MCF 10A (cell line): Measurements from ENCODE around the gene ZNF148. TPM values are rescaled to one million over a fixed set of nuclear protein-coding genes. Genes with fewer than 3 reads are reported as not detected.

Source experiments
- BruUV-seq: library from RNA; stranded (reverse); fragments of 400-500 nt; replicated peaks from 2 replicates; lab custom pipeline; 2021; lab: Mats Ljungman, UMichigan
- CTCF ChIA-PET: fragments of 300-600 bp; sonication (Branson Sonifier 250); formaldehyde crosslinking; extraction: SDS; loops from one replicate; lab custom pipeline; 2021; ENCODE audit warnings: antibody characterized with exemption, inconsistent platforms; lab: Yijun Ruan, JAX
- POLR2A ChIA-PET: fragments of 300-600, 350-650 bp; sonication (Branson Sonifier 250); formaldehyde crosslinking; extraction: SDS; loops from one replicate; lab custom pipeline; 2020; ENCODE audit warnings: antibody characterized with exemption, inconsistent platforms; lab: Yijun Ruan, JAX
- DNase-seq: peaks from one replicate; pipeline ENCODE4 v3.0.0-alpha.2; 2018; ENCODE audit not compliant: unreplicated experiment
- H3K27ac Mint-ChIP-seq: one replicate; pipeline ENCODE4 v1.8.0; 2022; ENCODE audit warnings: mild to moderate bottlenecking, low read depth, mixed read lengths; ENCODE audit not compliant: unreplicated experiment
- H3K27me3 Mint-ChIP-seq: one replicate; pipeline ENCODE4 v1.8.0; 2022; ENCODE audit warnings: mixed read lengths; ENCODE audit not compliant: insufficient read depth, unreplicated experiment
- H3K36me3 Mint-ChIP-seq: one replicate; pipeline ENCODE4 v1.8.0; 2022; ENCODE audit warnings: mild to moderate bottlenecking, moderate library complexity, mixed read lengths; ENCODE audit not compliant: insufficient read depth, unreplicated experiment
- H3K4me1 Mint-ChIP-seq: one replicate; pipeline ENCODE4 v1.8.0; 2022; ENCODE audit warnings: mixed read lengths; ENCODE audit not compliant: insufficient read depth, unreplicated experiment
- H3K4me3 Mint-ChIP-seq: one replicate; pipeline ENCODE4 v1.8.0; 2022; ENCODE audit warnings: mild to moderate bottlenecking, moderate library complexity, mixed read lengths; ENCODE audit not compliant: unreplicated experiment
- H3K9me3 Mint-ChIP-seq: one replicate; pipeline ENCODE4 v1.8.0; 2022; ENCODE audit warnings: mixed read lengths; ENCODE audit not compliant: unreplicated experiment
- CTCF ChIP-seq: fragments of 200-600 bp; IDR thresholded peaks from one replicate; pipeline ENCODE4 v1.8.0; 2022; ENCODE audit warnings: antibody characterized with exemption, mild to moderate bottlenecking; ENCODE audit not compliant: unreplicated experiment
- intact Hi-C: fragments of 100-400 bp; cut with micrococcal nuclease; formaldehyde crosslinking; loops from 2 replicates; pipeline ENCODE4 v1.14.1; 2022
- total RNA-seq: library from RNA; stranded (reverse); gene quantifications from 2 replicates; pipeline ENCODE4 v1.2.3, GENCODE V29; 2022

The ZNF148 gene
- total RNA-seq, 1 experiment from 2014 or later: 35.2 TPM

DNA sequence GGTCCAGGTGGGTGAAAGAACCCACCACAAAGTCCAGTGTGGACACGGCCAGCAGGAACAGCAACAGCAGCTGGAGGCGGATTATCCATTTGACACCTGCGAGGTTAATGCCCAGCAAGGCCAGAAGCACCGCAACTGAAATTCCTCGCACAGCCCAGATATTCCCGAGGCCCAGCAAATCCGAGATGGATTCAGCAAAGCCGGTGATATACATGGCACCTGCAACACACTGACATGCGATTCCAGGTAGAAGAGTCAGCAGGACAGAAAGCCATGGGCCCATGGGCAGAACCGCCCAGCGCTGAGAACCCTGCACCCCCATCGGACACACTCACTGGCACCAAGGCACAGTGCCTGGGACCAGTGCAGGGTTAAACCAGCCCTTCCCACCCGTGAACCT lies 197.4 kb downstream of the ZNF148 start:
- Mint-ChIP-seq H3K27ac (no peak overlapping the region), H3K36me3 (peaks cover 13% of the 10 kb centered on the region), H3K27me3 (no peaks in the 10 kb centered on the region), H3K4me1 (no peaks in the 10 kb centered on the region), H3K4me3 (no peak overlapping the region), H3K9me3 (peaks cover 9% of the 10 kb centered on the region)
- ChIA-PET POLR2A (no interaction called here), CTCF (no interaction called here)
- no peak for TF ChIP-seq CTCF
- intact Hi-C loops: no loop called here
- DNase-seq: no peak
- BruUV-seq: no TSS peak

Other genes with a start within 250 kb of the ZNF148 start
- gene SLC12A8, start 162.6 kb downstream of the ZNF148 start, total RNA-seq: 8.5 and 13.0 TPM in 2 replicates
- gene SNX4, start 144.9 kb upstream of the ZNF148 start, total RNA-seq: 20.4 and 26.4 TPM in 2 replicates
- gene OSBPL11, start 220.2 kb upstream of the ZNF148 start, total RNA-seq: 11.6 and 11.7 TPM in 2 replicates